HEK293 (cell line): ENCODE measurements around the gene CENPP.

ENCODE experiments used
- CTCF ChIA-PET: fragments of 350-600 bp; formaldehyde crosslinking; extraction: SDS; loops from one replicate; lab custom pipeline; 2021; ENCODE audit warnings: antibody characterized with exemption; lab: Yijun Ruan, JAX
- POLR2A ChIA-PET: fragments of 300-600 bp; formaldehyde crosslinking; extraction: SDS; loops from one replicate; lab custom pipeline; 2020; ENCODE audit warnings: antibody characterized with exemption, inconsistent platforms; lab: Yijun Ruan, JAX
- H3K27ac ChIP-seq: fragments of 200-500 bp; sonication (Bioruptor generic); 2 replicates; pipeline ENCODE4 v1.5.1; 2014; ENCODE audit warnings: low read depth, low read length, control low read depth, inconsistent platforms; ENCODE audit errors: extremely low read depth
- H3K36me3 ChIP-seq, 2 experiments: fragments of 200-500 bp in 1 of 2; sonication (Bioruptor generic) in 1 of 2; 1 replicate in 1 of 2; 2 replicates in 1 of 2; pipeline ENCODE4 v1.5.1; 2014 to 2017; ENCODE audit warnings: inconsistent platforms in 2 of 2, low read length in 2 of 2; ENCODE audit not compliant: control insufficient read depth in 2 of 2, insufficient read depth in 1 of 2
- H3K4me1 ChIP-seq: fragments of 200-500 bp; sonication (Bioruptor generic); 2 replicates; pipeline ENCODE4 v1.5.1; 2014; ENCODE audit warnings: mild to moderate bottlenecking, low read length, inconsistent platforms; ENCODE audit not compliant: control insufficient read depth, insufficient read depth
- H3K4me3 ChIP-seq: 2 replicates; pipeline ENCODE4 v1.5.1; 2011; ENCODE audit warnings: low read depth, mild to moderate bottlenecking, control low read depth, low read length, moderate library complexity
- H3K9me3 ChIP-seq: fragments of 200-500 bp; sonication (Bioruptor generic); 2 replicates; pipeline ENCODE4 v1.5.1; 2014; ENCODE audit warnings: low read depth, low read length, inconsistent platforms; ENCODE audit not compliant: control insufficient read depth, insufficient read depth
- GFI1B ChIP-seq: fragments of 450-650 bp; formaldehyde crosslinking; IDR thresholded peaks from 2 replicates; pipeline ENCODE4 v1.5.1; 2016; ENCODE audit warnings: missing biosample characterization, missing genetic modification characterization
- SCRT1 ChIP-seq: fragments of 450-650 bp; formaldehyde crosslinking; IDR thresholded peaks from 2 replicates; pipeline ENCODE4 v1.5.1; 2016; ENCODE audit warnings: missing biosample characterization, missing genetic modification characterization, borderline replicate concordance
- TCF7L2 ChIP-seq: IDR thresholded peaks from 2 replicates; pipeline ENCODE4 v1.6.1; 2011; ENCODE audit warnings: low read depth, mild to moderate bottlenecking, inconsistent platforms, low read length, moderate library complexity, borderline replicate concordance
- YY1 ChIP-seq: fragments of 450-650 bp; formaldehyde crosslinking; IDR thresholded peaks from 2 replicates; pipeline ENCODE4 v1.5.1; 2018; ENCODE audit warnings: missing biosample characterization, missing genetic modification characterization
- ZBTB10 ChIP-seq: fragments of 450-650 bp; formaldehyde crosslinking; IDR thresholded peaks from 2 replicates; pipeline ENCODE4 v1.5.1; 2016; ENCODE audit warnings: missing biosample characterization, missing genetic modification characterization
- ZBTB20 ChIP-seq: fragments of 450-650 bp; formaldehyde crosslinking; IDR thresholded peaks from 2 replicates; pipeline ENCODE4 v1.5.1; 2016; ENCODE audit warnings: missing biosample characterization, missing genetic modification characterization
- ZFHX2 ChIP-seq: fragments of 450-650 bp; formaldehyde crosslinking; conservative IDR thresholded peaks from 2 replicates; pipeline ENCODE4 v1.5.1; 2016; ENCODE audit warnings: missing biosample characterization, missing genetic modification characterization
- ZIC2 ChIP-seq: fragments of 450-650 bp; formaldehyde crosslinking; IDR thresholded peaks from 2 replicates; pipeline ENCODE4 v1.5.1; 2016; ENCODE audit warnings: missing biosample characterization, missing genetic modification characterization
- ZNF121 ChIP-seq: fragments of 450-650 bp; formaldehyde crosslinking; IDR thresholded peaks from 2 replicates; pipeline ENCODE4 v1.5.1; 2016; ENCODE audit warnings: missing biosample characterization, missing genetic modification characterization
- ZNF148 ChIP-seq: fragments of 450-650 bp; formaldehyde crosslinking; IDR thresholded peaks from 2 replicates; pipeline ENCODE4 v1.5.0; 2017; ENCODE audit warnings: missing biosample characterization, missing genetic modification characterization, borderline replicate concordance
- ZNF16 ChIP-seq: fragments of 450-650 bp; formaldehyde crosslinking; IDR thresholded peaks from 2 replicates; pipeline ENCODE4 v1.5.1; 2016; ENCODE audit warnings: low read depth, missing biosample characterization, missing genetic modification characterization
- ZNF211 ChIP-seq: fragments of 450-650 bp; formaldehyde crosslinking; IDR thresholded peaks from 2 replicates; pipeline ENCODE4 v1.5.1; 2016; ENCODE audit warnings: low read depth, missing biosample characterization, missing genetic modification characterization
- ZNF23 ChIP-seq: fragments of 450-650 bp; formaldehyde crosslinking; IDR thresholded peaks from 2 replicates; pipeline ENCODE4 v1.5.1; 2016; ENCODE audit warnings: missing biosample characterization, missing genetic modification characterization, borderline replicate concordance
- ZNF311 ChIP-seq: fragments of 450-650 bp; formaldehyde crosslinking; IDR thresholded peaks from 2 replicates; pipeline ENCODE4 v1.5.1; 2017; ENCODE audit warnings: missing biosample characterization, missing genetic modification characterization, borderline replicate concordance
- ZNF324 ChIP-seq: fragments of 450-650 bp; formaldehyde crosslinking; IDR thresholded peaks from 2 replicates; pipeline ENCODE4 v1.5.1; 2016; ENCODE audit warnings: missing biosample characterization, missing genetic modification characterization
- ZNF404 ChIP-seq: fragments of 450-650 bp; formaldehyde crosslinking; IDR thresholded peaks from 2 replicates; pipeline ENCODE4 v1.5.1; 2017; ENCODE audit warnings: missing biosample characterization, missing genetic modification characterization
- ZNF549 ChIP-seq: fragments of 450-650 bp; IDR thresholded peaks from 2 replicates; pipeline ENCODE4 v1.5.1; 2018; ENCODE audit warnings: missing biosample characterization, missing genetic modification characterization, mild to moderate bottlenecking, inconsistent platforms, moderate library complexity
- ZNF555 ChIP-seq: fragments of 450-650 bp; formaldehyde crosslinking; conservative IDR thresholded peaks from 2 replicates; pipeline ENCODE4 v1.5.1; 2017; ENCODE audit warnings: missing biosample characterization, mild to moderate bottlenecking, missing genetic modification characterization, inconsistent platforms
- ZNF76 ChIP-seq: fragments of 450-650 bp; formaldehyde crosslinking; IDR thresholded peaks from 2 replicates; pipeline ENCODE4; 2016; ENCODE audit warnings: low read depth, missing biosample characterization, missing genetic modification characterization, borderline replicate concordance
- ZNF792 ChIP-seq: fragments of 450-650 bp; formaldehyde crosslinking; IDR thresholded peaks from 2 replicates; pipeline ENCODE4 v1.5.1; 2016; ENCODE audit warnings: missing biosample characterization, missing genetic modification characterization

Gene CENPP

GRCh38 chr9:92463984-92464383, 138.2 kb downstream of the CENPP start:
- TF ChIP-seq ZBTB10 (tag by site-specific recombination) (no peak), TCF7L2 (no peak), ZNF792 (tag by site-specific recombination) (no peak), SCRT1 (tag by site-specific recombination) (no peak), ZNF76 (no peak), ZNF148 (tag by site-specific recombination) (no peak), ZBTB20 (tag by site-specific recombination) (no peak), ZNF121 (tag by site-specific recombination) (no peak), GFI1B (tag by site-specific recombination) (no peak), ZNF324 (tag by site-specific recombination) (no peak), ZIC2 (tag by site-specific recombination) (no peak), ZNF16 (tag by site-specific recombination) (no peak), ZNF549 (no peak), ZNF311 (tag by site-specific recombination) (no peak), ZNF404 (tag by site-specific recombination) (no peak)
- Histone ChIP-seq H3K4me3 (no peak overlapping the region), H3K4me1 (no peaks in the 10 kb centered on the region), H3K9me3 (no peaks in the 10 kb centered on the region), H3K36me3 (no peaks in the 10 kb centered on the region), H3K27ac (no peak overlapping the region)
- ChIA-PET POLR2A (no interaction called here), CTCF (interaction anchor here (0.6 to 0.8 kb wide), 2 partner anchors 8 to 509 kb away, joined by 3 to 6 read pairs; no protein-coding TSS in a partner anchor)

- Histone ChIP-seq H3K9me3 (no peaks in the 10 kb centered on the region), H3K4me1 (no peaks in the 10 kb centered on the region), H3K4me3 (no peak overlapping the region), H3K36me3 (no peaks in the 10 kb centered on the region), H3K27ac (no peak overlapping the region)
- TF ChIP-seq ZNF23 (tag by site-specific recombination) (no peak), YY1 (tag by site-specific recombination) (no peak), ZNF211 (tag by site-specific recombination) (no peak), ZFHX2 (tag by site-specific recombination) (no peak), ZNF555 (tag by site-specific recombination) (no peak)
- ChIA-PET CTCF (interaction anchor here (0.6 to 1.5 kb wide), 3 partner anchors 10 to 24 kb away, joined by 3 to 4 read pairs (median 3); no protein-coding TSS in a partner anchor), POLR2A (no interaction called here)
These were observed 141.3 kb downstream of the CENPP start for GRCh38 chr9:92467041-92467440.
